ENCODE results near the gene RAB3B.

The RAB3B gene

DNA sequence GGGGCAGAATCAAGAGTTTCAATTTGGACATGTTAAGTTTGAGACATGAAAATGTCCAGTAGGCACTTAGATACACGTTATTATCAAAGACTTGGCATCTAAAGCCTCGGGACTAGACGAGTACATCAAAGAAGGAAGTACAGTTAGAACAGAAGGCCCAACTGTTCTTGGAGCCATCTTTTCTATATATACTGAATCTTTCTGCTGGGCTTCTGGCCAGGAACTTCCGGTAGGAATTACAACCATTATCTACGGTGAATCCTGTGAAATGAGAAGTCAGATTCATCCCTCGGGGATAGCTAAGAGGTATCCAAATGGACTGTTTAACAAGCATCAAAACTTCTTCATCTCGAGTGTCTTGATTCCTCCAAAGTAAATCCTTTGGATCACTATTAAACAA, 77.6 kb downstream of the RAB3B start:
- TF ChIP-seq CEBPB (IDR thresholded peaks at IDR 0.05) (no peak), TAF1 (IDR thresholded peaks at IDR 0.05; ENCODE audit: low read depth) (no peak), RAD21 (IDR thresholded peaks at IDR 0.05; ENCODE audit: low read depth) (no peak), YY1 (IDR thresholded peaks at IDR 0.05; ENCODE audit: low read depth) (no peak), NFIC (IDR thresholded peaks at IDR 0.05) (no peak), EP300 (IDR thresholded peaks at IDR 0.05; ENCODE audit: borderline replicate concordance) (no peak), EGR1 (IDR thresholded peaks at IDR 0.05) (no peak), FOXM1 (IDR thresholded peaks at IDR 0.05; ENCODE audit: borderline replicate concordance, low read depth) (no peak), TCF12 (IDR thresholded peaks at IDR 0.05; ENCODE audit: low read depth) (no peak), TEAD4 (IDR thresholded peaks at IDR 0.05) (no peak), ZBTB7A (IDR thresholded peaks at IDR 0.05; ENCODE audit: low read depth) (no peak), CREB1 (IDR thresholded peaks at IDR 0.05; ENCODE audit: low read depth) (no peak)
- TF ChIP-seq, protein P1, sequence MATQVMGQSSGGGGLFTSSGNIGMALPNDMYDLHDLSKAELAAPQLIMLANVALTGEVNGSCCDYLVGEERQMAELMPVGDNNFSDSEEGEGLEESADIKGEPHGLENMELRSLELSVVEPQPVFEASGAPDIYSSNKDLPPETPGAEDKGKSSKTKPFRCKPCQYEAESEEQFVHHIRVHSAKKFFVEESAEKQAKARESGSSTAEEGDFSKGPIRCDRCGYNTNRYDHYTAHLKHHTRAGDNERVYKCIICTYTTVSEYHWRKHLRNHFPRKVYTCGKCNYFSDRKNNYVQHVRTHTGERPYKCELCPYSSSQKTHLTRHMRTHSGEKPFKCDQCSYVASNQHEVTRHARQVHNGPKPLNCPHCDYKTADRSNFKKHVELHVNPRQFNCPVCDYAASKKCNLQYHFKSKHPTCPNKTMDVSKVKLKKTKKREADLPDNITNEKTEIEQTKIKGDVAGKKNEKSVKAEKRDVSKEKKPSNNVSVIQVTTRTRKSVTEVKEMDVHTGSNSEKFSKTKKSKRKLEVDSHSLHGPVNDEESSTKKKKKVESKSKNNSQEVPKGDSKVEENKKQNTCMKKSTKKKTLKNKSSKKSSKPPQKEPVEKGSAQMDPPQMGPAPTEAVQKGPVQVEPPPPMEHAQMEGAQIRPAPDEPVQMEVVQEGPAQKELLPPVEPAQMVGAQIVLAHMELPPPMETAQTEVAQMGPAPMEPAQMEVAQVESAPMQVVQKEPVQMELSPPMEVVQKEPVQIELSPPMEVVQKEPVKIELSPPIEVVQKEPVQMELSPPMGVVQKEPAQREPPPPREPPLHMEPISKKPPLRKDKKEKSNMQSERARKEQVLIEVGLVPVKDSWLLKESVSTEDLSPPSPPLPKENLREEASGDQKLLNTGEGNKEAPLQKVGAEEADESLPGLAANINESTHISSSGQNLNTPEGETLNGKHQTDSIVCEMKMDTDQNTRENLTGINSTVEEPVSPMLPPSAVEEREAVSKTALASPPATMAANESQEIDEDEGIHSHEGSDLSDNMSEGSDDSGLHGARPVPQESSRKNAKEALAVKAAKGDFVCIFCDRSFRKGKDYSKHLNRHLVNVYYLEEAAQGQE (IDR thresholded peaks at IDR 0.05; ENCODE audit: low read depth) = no peak
- TF ChIP-seq, protein P2, sequence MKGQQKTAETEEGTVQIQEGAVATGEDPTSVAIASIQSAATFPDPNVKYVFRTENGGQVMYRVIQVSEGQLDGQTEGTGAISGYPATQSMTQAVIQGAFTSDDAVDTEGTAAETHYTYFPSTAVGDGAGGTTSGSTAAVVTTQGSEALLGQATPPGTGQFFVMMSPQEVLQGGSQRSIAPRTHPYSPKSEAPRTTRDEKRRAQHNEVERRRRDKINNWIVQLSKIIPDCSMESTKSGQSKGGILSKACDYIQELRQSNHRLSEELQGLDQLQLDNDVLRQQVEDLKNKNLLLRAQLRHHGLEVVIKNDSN (IDR thresholded peaks at IDR 0.05) = no peak
- TF ChIP-seq, protein P3, sequence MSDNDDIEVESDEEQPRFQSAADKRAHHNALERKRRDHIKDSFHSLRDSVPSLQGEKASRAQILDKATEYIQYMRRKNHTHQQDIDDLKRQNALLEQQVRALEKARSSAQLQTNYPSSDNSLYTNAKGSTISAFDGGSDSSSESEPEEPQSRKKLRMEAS (IDR thresholded peaks at IDR 0.05) = no peak

DNA sequence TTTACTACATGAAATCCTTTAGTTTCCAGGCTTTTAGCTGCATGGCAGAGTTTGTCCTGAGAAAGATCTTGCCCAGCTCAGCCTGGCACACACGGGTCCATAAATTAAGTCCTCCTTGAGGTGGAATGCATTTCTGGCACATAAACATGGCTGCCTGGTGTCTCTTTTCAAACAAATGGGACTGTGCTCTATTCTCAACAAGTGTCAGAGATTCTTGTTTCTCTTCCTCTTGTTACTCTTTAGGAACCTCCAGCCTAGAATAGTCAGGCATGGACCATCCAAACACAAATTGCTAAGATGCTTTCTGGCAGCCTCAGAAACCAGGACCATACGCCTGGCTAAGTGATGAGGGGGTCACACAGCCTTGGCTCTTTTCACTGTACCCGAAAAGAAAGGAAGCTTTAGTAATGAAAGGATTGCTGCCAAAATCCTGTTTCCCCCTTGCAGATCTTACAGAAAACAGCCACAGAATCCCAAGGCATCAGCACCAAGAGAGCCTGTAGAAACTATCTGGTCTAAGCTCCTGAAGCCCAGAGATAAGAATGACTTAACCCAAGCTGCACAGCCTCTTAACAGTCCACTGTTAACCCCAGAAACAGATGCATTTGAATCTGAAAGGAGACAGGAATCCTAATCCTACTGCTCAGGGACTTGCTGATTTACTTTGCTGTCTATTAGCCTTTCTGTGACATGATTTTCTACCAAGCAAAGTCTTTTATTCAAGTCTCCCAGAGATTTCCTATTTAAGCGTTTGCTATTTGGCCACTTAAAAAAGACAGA, 80.1 kb downstream of the RAB3B start:
- TF ChIP-seq ZBTB7A (IDR thresholded peaks at IDR 0.05; ENCODE audit: low read depth) (no peak), FOXM1 (IDR thresholded peaks at IDR 0.05; ENCODE audit: borderline replicate concordance, low read depth) (no peak), TCF12 (IDR thresholded peaks at IDR 0.05; ENCODE audit: low read depth) (no peak), CREB1 (IDR thresholded peaks at IDR 0.05; ENCODE audit: low read depth) (no peak), CEBPB (IDR thresholded peaks at IDR 0.05) (no peak), YY1 (IDR thresholded peaks at IDR 0.05; ENCODE audit: low read depth) (no peak), TEAD4 (IDR thresholded peaks at IDR 0.05) (no peak), NFIC (IDR thresholded peaks at IDR 0.05) (no peak), RAD21 (IDR thresholded peaks at IDR 0.05; ENCODE audit: low read depth) (no peak)
- TF ChIP-seq, protein P1 (IDR thresholded peaks at IDR 0.05; ENCODE audit: low read depth) = no peak
- TF ChIP-seq, protein P2 (IDR thresholded peaks at IDR 0.05) = no peak

DNA sequence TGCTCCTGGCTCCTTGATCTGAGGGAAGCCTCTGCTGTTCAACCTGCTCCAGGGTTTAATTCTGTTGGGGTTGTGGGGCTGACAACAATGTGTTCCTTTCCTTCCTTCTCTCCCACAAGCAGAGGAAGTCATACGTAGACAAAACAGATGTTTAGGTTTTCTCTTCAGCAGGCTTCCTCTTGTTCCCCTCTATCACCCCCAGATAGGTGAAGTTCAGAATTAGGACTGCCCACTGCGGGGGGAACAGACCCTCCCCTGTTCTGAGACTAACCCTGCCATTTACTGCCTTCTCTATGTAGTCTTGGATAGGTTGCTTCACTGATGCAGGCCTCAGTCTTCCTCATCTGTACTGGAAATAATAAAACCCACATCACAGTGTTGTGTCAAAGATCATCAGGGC, 82.0 kb downstream of the RAB3B start:
- no peak for TF ChIP-seq NFIC (IDR thresholded peaks at IDR 0.05)
- TF ChIP-seq, protein P2 (IDR thresholded peaks at IDR 0.05) = no peak

DNA sequence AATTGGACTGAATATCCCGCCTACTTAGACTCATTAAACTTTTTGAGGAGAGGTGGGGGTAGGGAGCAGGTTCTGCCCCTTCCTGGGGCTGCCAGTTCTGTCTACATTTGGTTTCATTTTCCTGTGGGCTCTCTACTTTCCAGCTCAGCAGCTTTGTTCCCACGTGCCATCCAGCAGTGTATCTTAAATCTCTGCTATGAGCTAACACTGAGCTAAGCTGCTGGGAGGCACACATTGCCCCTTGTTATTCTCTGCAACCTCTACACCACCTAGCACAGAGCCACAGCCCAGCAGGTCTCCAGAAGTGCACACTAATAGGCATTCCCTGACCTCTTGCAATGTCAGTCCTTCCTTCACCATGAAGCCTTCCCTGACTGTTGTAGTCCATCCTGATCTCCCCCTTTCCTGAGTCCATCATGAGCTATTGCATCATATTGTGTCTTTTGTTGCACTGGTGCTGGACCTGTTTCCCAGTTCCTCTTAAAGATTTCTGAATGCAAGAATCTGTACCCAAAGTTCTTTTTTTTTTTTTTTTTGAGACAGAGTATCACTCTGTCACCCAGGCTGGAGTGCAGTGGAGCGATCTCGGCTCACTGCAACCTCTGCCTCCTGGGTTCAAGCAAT, 83.3 kb downstream of the RAB3B start:
- TF ChIP-seq TEAD4 (IDR thresholded peaks at IDR 0.05) (no peak), FOXM1 (IDR thresholded peaks at IDR 0.05; ENCODE audit: borderline replicate concordance, low read depth) (no peak), YY1 (IDR thresholded peaks at IDR 0.05; ENCODE audit: low read depth) (no peak), EP300 (IDR thresholded peaks at IDR 0.05; ENCODE audit: borderline replicate concordance) (no peak), TCF12 (IDR thresholded peaks at IDR 0.05; ENCODE audit: low read depth) (no peak), TAF1 (IDR thresholded peaks at IDR 0.05; ENCODE audit: low read depth) (no peak), EGR1 (IDR thresholded peaks at IDR 0.05) (no peak), CREB1 (IDR thresholded peaks at IDR 0.05; ENCODE audit: low read depth) (no peak), ZBTB7A (IDR thresholded peaks at IDR 0.05; ENCODE audit: low read depth) (no peak), NFIC (IDR thresholded peaks at IDR 0.05) (no peak), CEBPB (IDR thresholded peaks at IDR 0.05) (no peak), RAD21 (IDR thresholded peaks at IDR 0.05; ENCODE audit: low read depth) (no peak)
- TF ChIP-seq, protein P1 (IDR thresholded peaks at IDR 0.05; ENCODE audit: low read depth) = no peak
- TF ChIP-seq, protein P3 (IDR thresholded peaks at IDR 0.05) = no peak
- TF ChIP-seq, protein P2 (IDR thresholded peaks at IDR 0.05) = no peak

All from Ishikawa (cell line).